GM23338 (cell line): ENCODE data around the gene SGSM1. TPM values are rescaled to one million over a fixed set of nuclear protein-coding genes. Genes with fewer than 3 reads are reported as not detected.

Experiments used
- ATAC-seq: fragments of 200-7000 bp; cut with Tn5 transposase; 3 replicates; pipeline ENCODE4 v1.9.1; 2020
- DNase-seq: peaks from one replicate; pipeline ENCODE4 v3.0.0-alpha.2; 2015; ENCODE audit warnings: low spot score
- H2AFZ ChIP-seq: fragments of 200-600 bp; sonication (generic); 2 replicates; pipeline ENCODE4 v1.8.0; 2016; ENCODE audit warnings: antibody characterized with exemption, mild to moderate bottlenecking, moderate library complexity
- H3F3A ChIP-seq: fragments of 200-600 bp; sonication (generic); replicated peaks from 2 replicates; pipeline ENCODE4 v1.8.0; 2017; ENCODE audit warnings: antibody characterized with exemption, mixed run types, low read depth
- H3K27ac ChIP-seq: fragments of 200-600 bp; sonication (generic); 2 replicates; pipeline ENCODE4 v1.6.1; 2016; ENCODE audit warnings: low read depth
- H3K27me3 ChIP-seq: fragments of 200-600 bp; sonication (generic); 2 replicates; pipeline ENCODE4 v1.8.0; 2016; ENCODE audit warnings: mild to moderate bottlenecking, mixed run types, moderate library complexity; ENCODE audit not compliant: insufficient read depth
- H3K36me3 ChIP-seq: fragments of 200-600 bp; sonication (generic); 2 replicates; pipeline ENCODE4 v1.8.0; 2016; ENCODE audit warnings: mild to moderate bottlenecking; ENCODE audit not compliant: insufficient read depth
- H3K4me1 ChIP-seq: fragments of 200-600 bp; sonication (generic); 2 replicates; pipeline ENCODE4 v1.8.0; 2016; ENCODE audit warnings: mild to moderate bottlenecking, moderate library complexity; ENCODE audit not compliant: insufficient read depth
- H3K4me2 ChIP-seq: fragments of 200-600 bp; sonication (generic); 2 replicates; pipeline ENCODE4 v1.7.1; 2017; ENCODE audit warnings: mixed run types
- H3K4me3 ChIP-seq: fragments of 200-600 bp; sonication (generic); 2 replicates; pipeline ENCODE4 v1.6.1; 2016; ENCODE audit warnings: mixed run types
- H3K79me2 ChIP-seq: fragments of 200-600 bp; sonication (generic); replicated peaks from 2 replicates; pipeline ENCODE4 v1.8.0; 2017; ENCODE audit warnings: mild to moderate bottlenecking; ENCODE audit not compliant: insufficient read depth
- H3K9me2 ChIP-seq: fragments of 200-600 bp; sonication (generic); 2 replicates; pipeline ENCODE4 v1.8.0; 2017; ENCODE audit not compliant: insufficient read depth
- H4K20me1 ChIP-seq: fragments of 200-600 bp; sonication (generic); replicated peaks from 2 replicates; pipeline ENCODE4 v1.8.0; 2017; ENCODE audit warnings: mild to moderate bottlenecking; ENCODE audit not compliant: insufficient read depth
- H3K27ac Mint-ChIP-seq: 2 replicates; pipeline ENCODE4 v1.8.0; 2020; ENCODE audit warnings: inconsistent platforms, mild to moderate bottlenecking, moderate library complexity, mixed read lengths
- H3K27me3 Mint-ChIP-seq: 3 replicates; pipeline ENCODE4 v1.8.0; 2022; ENCODE audit warnings: low read depth, mild to moderate bottlenecking, moderate library complexity, mixed read lengths, inconsistent platforms; ENCODE audit not compliant: insufficient read depth, poor library complexity
- H3K36me3 Mint-ChIP-seq: 3 replicates; pipeline ENCODE4 v1.8.0; 2021; ENCODE audit warnings: low read depth, mild to moderate bottlenecking, inconsistent platforms, moderate library complexity, mixed read lengths
- H3K4me1 Mint-ChIP-seq: 3 replicates; pipeline ENCODE4 v1.8.0; 2020; ENCODE audit warnings: mild to moderate bottlenecking, inconsistent platforms, mixed read lengths
- H3K4me3 Mint-ChIP-seq: 3 replicates; pipeline ENCODE4 v1.8.0; 2021; ENCODE audit warnings: moderate library complexity, mild to moderate bottlenecking, inconsistent platforms, mixed read lengths
- H3K9me3 Mint-ChIP-seq: 3 replicates; pipeline ENCODE4 v1.8.0; 2020; ENCODE audit warnings: moderate library complexity, mild to moderate bottlenecking, inconsistent platforms, mixed read lengths
- EZH2phosphoT487 ChIP-seq: fragments of 200-600 bp; sonication (generic); IDR thresholded peaks from one replicate; pipeline ENCODE4 v1.8.1; 2018; ENCODE audit warnings: antibody characterized with exemption; ENCODE audit not compliant: unreplicated experiment
- STAT1 ChIP-seq: IDR thresholded peaks from one replicate; pipeline ENCODE4 v1.6.1; 2016; ENCODE audit warnings: antibody characterized with exemption; ENCODE audit not compliant: unreplicated experiment
- polyA plus RNA-seq: library from polyadenylated mRNA; unstranded; fragments of >200 nt; fragmentation: Nextera tagmentation; extraction: Ambion mirVana; gene quantifications from 2 replicates; pipeline ENCODE4 v1.2.1, GENCODE V29; 2016
- total RNA-seq: library from RNA; depleted of rRNA; stranded (reverse); fragments of >200 nt; shearing (Covaris generic); gene quantifications from 2 replicates; pipeline ENCODE4 v1.2.3, GENCODE V29; 2014
- TF ChIP-seq, protein P1 (sequence below), 2 experiments: fragments of 200-600 bp in 1 of 2; sonication (generic) in 1 of 2; conservative IDR thresholded peaks; 2 replicates each; pipeline versions ENCODE4 v1.5.1 to v1.6.1; 2016 to 2017; ENCODE audit warnings: antibody characterized with exemption in 2 of 2, low read depth in 2 of 2, mild to moderate bottlenecking in 2 of 2, moderate library complexity in 1 of 2
- TF ChIP-seq, protein P2 (sequence below): fragments of 250-450 bp; sonication (Bioruptor Pico); IDR thresholded peaks from 2 replicates; pipeline ENCODE4 v1.5.0; 2020; ENCODE audit warnings: mild to moderate bottlenecking, moderate library complexity
- TF ChIP-seq, protein P3 (sequence below): IDR thresholded peaks from 2 replicates; pipeline ENCODE4 v1.6.1; 2016; ENCODE audit warnings: antibody characterized with exemption

Gene SGSM1
- total and polyA plus RNA-seq, 2 experiments from 2014 or later = 4.7 to 5.4 TPM

DNA sequence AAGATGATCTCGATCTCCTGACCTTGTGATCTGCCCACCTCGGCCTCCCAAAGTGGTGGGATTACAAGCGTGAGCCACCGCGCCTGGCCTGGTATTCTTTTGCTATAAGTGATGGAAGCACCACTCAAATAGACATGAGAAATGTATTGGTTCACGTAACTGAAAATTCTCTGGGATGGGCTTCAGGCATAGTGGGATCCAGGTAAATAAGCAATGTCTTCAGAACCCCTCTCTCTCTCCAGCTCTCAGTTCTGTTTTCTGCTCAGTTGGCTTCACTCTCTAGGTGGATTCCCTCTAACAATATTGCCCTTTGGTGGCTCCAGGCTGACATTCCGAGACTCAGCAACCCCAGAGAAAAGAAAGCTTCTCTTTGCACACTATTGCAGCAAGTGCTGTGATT, 141.4 kb downstream of the SGSM1 start (continued):
- TF ChIP-seq, protein P1, sequence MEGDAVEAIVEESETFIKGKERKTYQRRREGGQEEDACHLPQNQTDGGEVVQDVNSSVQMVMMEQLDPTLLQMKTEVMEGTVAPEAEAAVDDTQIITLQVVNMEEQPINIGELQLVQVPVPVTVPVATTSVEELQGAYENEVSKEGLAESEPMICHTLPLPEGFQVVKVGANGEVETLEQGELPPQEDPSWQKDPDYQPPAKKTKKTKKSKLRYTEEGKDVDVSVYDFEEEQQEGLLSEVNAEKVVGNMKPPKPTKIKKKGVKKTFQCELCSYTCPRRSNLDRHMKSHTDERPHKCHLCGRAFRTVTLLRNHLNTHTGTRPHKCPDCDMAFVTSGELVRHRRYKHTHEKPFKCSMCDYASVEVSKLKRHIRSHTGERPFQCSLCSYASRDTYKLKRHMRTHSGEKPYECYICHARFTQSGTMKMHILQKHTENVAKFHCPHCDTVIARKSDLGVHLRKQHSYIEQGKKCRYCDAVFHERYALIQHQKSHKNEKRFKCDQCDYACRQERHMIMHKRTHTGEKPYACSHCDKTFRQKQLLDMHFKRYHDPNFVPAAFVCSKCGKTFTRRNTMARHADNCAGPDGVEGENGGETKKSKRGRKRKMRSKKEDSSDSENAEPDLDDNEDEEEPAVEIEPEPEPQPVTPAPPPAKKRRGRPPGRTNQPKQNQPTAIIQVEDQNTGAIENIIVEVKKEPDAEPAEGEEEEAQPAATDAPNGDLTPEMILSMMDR (conservative IDR thresholded peaks at IDR 0.05; ENCODE audit: low read depth in 2 of 2) = no peak
- TF ChIP-seq, protein P2, sequence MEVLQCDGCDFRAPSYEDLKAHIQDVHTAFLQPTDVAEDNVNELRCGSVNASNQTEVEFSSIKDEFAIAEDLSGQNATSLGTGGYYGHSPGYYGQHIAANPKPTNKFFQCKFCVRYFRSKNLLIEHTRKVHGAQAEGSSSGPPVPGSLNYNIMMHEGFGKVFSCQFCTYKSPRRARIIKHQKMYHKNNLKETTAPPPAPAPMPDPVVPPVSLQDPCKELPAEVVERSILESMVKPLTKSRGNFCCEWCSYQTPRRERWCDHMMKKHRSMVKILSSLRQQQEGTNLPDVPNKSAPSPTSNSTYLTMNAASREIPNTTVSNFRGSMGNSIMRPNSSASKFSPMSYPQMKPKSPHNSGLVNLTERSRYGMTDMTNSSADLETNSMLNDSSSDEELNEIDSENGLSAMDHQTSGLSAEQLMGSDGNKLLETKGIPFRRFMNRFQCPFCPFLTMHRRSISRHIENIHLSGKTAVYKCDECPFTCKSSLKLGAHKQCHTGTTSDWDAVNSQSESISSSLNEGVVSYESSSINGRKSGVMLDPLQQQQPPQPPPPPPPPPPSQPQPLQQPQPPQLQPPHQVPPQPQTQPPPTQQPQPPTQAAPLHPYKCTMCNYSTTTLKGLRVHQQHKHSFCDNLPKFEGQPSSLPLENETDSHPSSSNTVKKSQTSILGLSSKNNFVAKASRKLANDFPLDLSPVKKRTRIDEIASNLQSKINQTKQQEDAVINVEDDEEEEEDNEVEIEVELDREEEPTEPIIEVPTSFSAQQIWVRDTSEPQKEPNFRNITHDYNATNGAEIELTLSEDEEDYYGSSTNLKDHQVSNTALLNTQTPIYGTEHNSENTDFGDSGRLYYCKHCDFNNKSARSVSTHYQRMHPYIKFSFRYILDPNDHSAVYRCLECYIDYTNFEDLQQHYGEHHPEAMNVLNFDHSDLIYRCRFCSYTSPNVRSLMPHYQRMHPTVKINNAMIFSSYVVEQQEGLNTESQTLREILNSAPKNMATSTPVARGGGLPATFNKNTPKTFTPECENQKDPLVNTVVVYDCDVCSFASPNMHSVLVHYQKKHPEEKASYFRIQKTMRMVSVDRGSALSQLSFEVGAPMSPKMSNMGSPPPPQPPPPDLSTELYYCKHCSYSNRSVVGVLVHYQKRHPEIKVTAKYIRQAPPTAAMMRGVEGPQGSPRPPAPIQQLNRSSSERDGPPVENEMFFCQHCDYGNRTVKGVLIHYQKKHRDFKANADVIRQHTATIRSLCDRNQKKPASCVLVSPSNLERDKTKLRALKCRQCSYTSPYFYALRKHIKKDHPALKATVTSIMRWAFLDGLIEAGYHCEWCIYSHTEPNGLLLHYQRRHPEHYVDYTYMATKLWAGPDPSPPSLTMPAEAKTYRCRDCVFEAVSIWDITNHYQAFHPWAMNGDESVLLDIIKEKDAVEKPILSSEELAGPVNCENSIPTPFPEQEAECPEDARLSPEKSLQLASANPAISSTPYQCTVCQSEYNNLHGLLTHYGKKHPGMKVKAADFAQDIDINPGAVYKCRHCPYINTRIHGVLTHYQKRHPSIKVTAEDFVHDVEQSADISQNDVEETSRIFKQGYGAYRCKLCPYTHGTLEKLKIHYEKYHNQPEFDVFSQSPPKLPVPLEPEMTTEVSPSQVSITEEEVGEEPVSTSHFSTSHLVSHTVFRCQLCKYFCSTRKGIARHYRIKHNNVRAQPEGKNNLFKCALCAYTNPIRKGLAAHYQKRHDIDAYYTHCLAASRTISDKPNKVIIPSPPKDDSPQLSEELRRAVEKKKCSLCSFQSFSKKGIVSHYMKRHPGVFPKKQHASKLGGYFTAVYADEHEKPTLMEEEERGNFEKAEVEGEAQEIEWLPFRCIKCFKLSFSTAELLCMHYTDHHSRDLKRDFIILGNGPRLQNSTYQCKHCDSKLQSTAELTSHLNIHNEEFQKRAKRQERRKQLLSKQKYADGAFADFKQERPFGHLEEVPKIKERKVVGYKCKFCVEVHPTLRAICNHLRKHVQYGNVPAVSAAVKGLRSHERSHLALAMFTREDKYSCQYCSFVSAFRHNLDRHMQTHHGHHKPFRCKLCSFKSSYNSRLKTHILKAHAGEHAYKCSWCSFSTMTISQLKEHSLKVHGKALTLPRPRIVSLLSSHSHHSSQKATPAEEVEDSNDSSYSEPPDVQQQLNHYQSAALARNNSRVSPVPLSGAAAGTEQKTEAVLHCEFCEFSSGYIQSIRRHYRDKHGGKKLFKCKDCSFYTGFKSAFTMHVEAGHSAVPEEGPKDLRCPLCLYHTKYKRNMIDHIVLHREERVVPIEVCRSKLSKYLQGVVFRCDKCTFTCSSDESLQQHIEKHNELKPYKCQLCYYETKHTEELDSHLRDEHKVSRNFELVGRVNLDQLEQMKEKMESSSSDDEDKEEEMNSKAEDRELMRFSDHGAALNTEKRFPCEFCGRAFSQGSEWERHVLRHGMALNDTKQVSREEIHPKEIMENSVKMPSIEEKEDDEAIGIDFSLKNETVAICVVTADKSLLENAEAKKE (CRISPR knock-in tag) = no peak

DNA sequence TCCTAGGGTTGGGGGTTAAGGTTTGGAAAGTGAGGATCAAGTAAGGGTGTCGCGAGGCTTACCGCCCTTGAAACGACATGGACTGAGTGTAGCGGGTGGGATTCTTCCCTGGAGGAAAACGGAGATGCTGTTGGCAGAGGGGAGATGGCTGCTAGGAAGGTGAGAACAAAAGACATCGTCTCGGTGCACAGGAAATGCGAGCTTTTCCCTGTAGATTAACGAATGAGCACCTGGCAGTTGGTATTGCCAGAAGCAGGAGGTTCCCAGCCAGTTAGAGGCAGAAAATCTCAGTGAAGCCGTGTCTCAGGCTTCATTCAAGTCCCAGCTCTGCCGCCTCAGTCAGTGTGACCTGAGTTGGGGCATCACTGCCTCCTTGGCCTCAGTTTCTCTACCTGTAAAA, 141.9 kb downstream of the SGSM1 start:
- Mint-ChIP-seq H3K4me3 (no peak overlapping the region), H3K27me3 (peaks cover 12% of the 10 kb centered on the region), H3K36me3 (no peaks in the 10 kb centered on the region), H3K9me3 (no peaks in the 10 kb centered on the region), H3K27ac (peak overlapping the region; percentile 90), H3K4me1 (peaks cover 34% of the 10 kb centered on the region)
- Histone ChIP-seq H3K79me2 (no peaks in the 10 kb centered on the region), H3K4me1 (peaks cover 18% of the 10 kb centered on the region; the same call in 1 of the 2 replicates), H3K27ac (peak overlapping the region; percentile 78), H3K27me3 (no peaks in the 10 kb centered on the region), H3F3A (peaks cover 3% of the 10 kb centered on the region; the same call in 1 of the 2 replicates), H4K20me1 (no peaks in the 10 kb centered on the region), H3K9me2 (no peaks in the 10 kb centered on the region), H3K4me3 (no peak overlapping the region), H3K36me3 (no peaks in the 10 kb centered on the region), H3K4me2 (peak overlapping the region; percentile 49; the same call in 1 of the 2 replicates), H2AFZ (peak overlapping the region; percentile 34)
- ATAC-seq (no peak), DNase-seq (peak; percentile 56)
- TF ChIP-seq EZH2phosphoT487 = no peak
- TF ChIP-seq, protein P3, sequence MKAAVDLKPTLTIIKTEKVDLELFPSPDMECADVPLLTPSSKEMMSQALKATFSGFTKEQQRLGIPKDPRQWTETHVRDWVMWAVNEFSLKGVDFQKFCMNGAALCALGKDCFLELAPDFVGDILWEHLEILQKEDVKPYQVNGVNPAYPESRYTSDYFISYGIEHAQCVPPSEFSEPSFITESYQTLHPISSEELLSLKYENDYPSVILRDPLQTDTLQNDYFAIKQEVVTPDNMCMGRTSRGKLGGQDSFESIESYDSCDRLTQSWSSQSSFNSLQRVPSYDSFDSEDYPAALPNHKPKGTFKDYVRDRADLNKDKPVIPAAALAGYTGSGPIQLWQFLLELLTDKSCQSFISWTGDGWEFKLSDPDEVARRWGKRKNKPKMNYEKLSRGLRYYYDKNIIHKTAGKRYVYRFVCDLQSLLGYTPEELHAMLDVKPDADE = no peak
- TF ChIP-seq STAT1 = no peak
- TF ChIP-seq, protein P2 (CRISPR knock-in tag) = no peak
